DOHH2 (cell line): ENCODE measurements around the gene NME4.

Experiments used
- H3F3A ChIP-seq: fragments of 200-600 bp; sonication (generic), shearing (Covaris generic); 2 replicates; pipeline ENCODE4 v1.6.0; 2016; ENCODE audit warnings: antibody characterized with exemption, mild to moderate bottlenecking; ENCODE audit not compliant: control insufficient read depth, insufficient read depth
- H3K27ac ChIP-seq: fragments of 200-600 bp; sonication (generic); 2 replicates; pipeline ENCODE4 v1.5.1; 2014; ENCODE audit warnings: low read depth, mild to moderate bottlenecking, low read length, moderate library complexity
- H3K27me3 ChIP-seq: fragments of 200-600 bp; sonication (generic); 2 replicates; pipeline ENCODE4 v1.6.1; 2014; ENCODE audit warnings: mild to moderate bottlenecking, low read length, mixed read lengths; ENCODE audit not compliant: control insufficient read depth
- H3K36me3 ChIP-seq: fragments of 200-600 bp; sonication (generic); 2 replicates; pipeline ENCODE4 v1.6.1; 2014; ENCODE audit warnings: mild to moderate bottlenecking, low read length, moderate library complexity, mixed read lengths; ENCODE audit not compliant: control insufficient read depth
- H3K4me1 ChIP-seq: fragments of 200-600 bp; sonication (generic); 2 replicates; pipeline ENCODE4 v1.6.1; 2014; ENCODE audit warnings: mild to moderate bottlenecking, low read length, mixed read lengths; ENCODE audit not compliant: control insufficient read depth
- H3K4me2 ChIP-seq: fragments of 200-600 bp; sonication (generic); 2 replicates; pipeline ENCODE4 v1.6.0; 2014; ENCODE audit warnings: mild to moderate bottlenecking, low read length, moderate library complexity
- H3K4me3 ChIP-seq: fragments of 200-600 bp; sonication (generic); 2 replicates; pipeline ENCODE4 v1.5.1; 2014; ENCODE audit warnings: mild to moderate bottlenecking, low read length, mixed read lengths
- H3K79me2 ChIP-seq: fragments of 200-600 bp; sonication (generic); 2 replicates; pipeline ENCODE4 v1.6.1; 2014; ENCODE audit warnings: mild to moderate bottlenecking, low read length, mixed read lengths; ENCODE audit not compliant: control insufficient read depth
- H3K9me2 ChIP-seq: fragments of 200-600 bp; sonication (generic); replicated peaks from 2 replicates; pipeline ENCODE4 v1.6.1; 2014; ENCODE audit warnings: mild to moderate bottlenecking, low read length, mixed read lengths; ENCODE audit not compliant: control insufficient read depth
- H3K9me3 ChIP-seq: fragments of 200-600 bp; sonication (generic); 2 replicates; pipeline ENCODE4 v1.6.1; 2014; ENCODE audit warnings: antibody characterized with exemption, low read length, mixed read lengths; ENCODE audit not compliant: control insufficient read depth, insufficient read depth
- H4K20me1 ChIP-seq: fragments of 200-600 bp; sonication (generic); 2 replicates; pipeline ENCODE4 v1.6.0; 2014; ENCODE audit warnings: low read depth, mild to moderate bottlenecking, antibody characterized with exemption, low read length, moderate library complexity; ENCODE audit not compliant: control insufficient read depth, insufficient read depth
- EZH2phosphoT487 ChIP-seq: fragments of 200-600 bp; sonication (generic); IDR thresholded peaks from 2 replicates; pipeline ENCODE4 v1.6.1; 2017; ENCODE audit warnings: borderline replicate concordance, mild to moderate bottlenecking, antibody characterized with exemption, low read length, moderate library complexity, mixed read lengths
- TF ChIP-seq, protein P1 (sequence below): fragments of 200-600 bp; sonication (generic); IDR thresholded peaks from one replicate; pipeline ENCODE4 v1.5.1; 2014; ENCODE audit warnings: antibody characterized with exemption, mild to moderate bottlenecking, low read depth, low read length; ENCODE audit not compliant: poor library complexity, severe bottlenecking

The NME4 gene

GRCh38 chr16:430904-431303, 33.9 kb downstream of the NME4 start:
- TF ChIP-seq EZH2phosphoT487: no peak
- TF ChIP-seq, protein P1, sequence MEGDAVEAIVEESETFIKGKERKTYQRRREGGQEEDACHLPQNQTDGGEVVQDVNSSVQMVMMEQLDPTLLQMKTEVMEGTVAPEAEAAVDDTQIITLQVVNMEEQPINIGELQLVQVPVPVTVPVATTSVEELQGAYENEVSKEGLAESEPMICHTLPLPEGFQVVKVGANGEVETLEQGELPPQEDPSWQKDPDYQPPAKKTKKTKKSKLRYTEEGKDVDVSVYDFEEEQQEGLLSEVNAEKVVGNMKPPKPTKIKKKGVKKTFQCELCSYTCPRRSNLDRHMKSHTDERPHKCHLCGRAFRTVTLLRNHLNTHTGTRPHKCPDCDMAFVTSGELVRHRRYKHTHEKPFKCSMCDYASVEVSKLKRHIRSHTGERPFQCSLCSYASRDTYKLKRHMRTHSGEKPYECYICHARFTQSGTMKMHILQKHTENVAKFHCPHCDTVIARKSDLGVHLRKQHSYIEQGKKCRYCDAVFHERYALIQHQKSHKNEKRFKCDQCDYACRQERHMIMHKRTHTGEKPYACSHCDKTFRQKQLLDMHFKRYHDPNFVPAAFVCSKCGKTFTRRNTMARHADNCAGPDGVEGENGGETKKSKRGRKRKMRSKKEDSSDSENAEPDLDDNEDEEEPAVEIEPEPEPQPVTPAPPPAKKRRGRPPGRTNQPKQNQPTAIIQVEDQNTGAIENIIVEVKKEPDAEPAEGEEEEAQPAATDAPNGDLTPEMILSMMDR: no peak
- Histone ChIP-seq H3K79me2 (peaks cover 77% of the 10 kb centered on the region), H3K4me3 (no peak overlapping the region), H3K9me2 (no peaks in the 10 kb centered on the region), H3K36me3 (peaks cover 16% of the 10 kb centered on the region), H3K4me1 (peaks cover 25% of the 10 kb centered on the region), H3K9me3 (no peaks in the 10 kb centered on the region), H3K27me3 (no peaks in the 10 kb centered on the region), H3K27ac (no peak overlapping the region), H3K4me2 (no peak overlapping the region), H3F3A (no peaks in the 10 kb centered on the region), H4K20me1 (peaks cover 8% of the 10 kb centered on the region; the same call in 1 of the 2 replicates)

DNA sequence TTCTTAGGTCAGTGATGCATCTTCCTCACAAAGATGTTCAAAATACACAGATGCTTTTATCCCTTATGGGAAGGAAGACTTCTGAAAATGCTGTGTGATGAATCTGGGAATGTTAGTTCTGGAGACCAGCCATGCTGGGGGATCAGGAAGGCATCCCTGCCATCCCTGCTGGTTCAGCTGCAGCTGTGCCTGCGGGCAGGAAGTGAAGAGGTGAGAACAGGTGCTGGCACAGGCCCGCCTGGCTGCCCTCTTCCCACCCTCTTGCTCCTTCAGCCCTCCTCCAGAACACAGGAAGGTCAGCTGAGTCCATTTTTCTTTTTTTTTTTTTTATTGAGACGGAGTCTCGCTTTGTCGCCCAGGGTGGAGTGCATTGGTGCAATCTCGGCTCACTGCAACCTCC, 43.6 kb downstream of the NME4 start:
- Histone ChIP-seq H3K9me2 (no peaks in the 10 kb centered on the region), H3K27ac (no peak overlapping the region), H3K79me2 (peaks cover 70% of the 10 kb centered on the region), H3K4me3 (no peak overlapping the region), H3K4me2 (no peak overlapping the region), H3F3A (no peaks in the 10 kb centered on the region), H3K36me3 (0 out of 2 replicates have a peak, but pooled peaks cover 2% of the 10 kb centered on the region), H3K9me3 (no peaks in the 10 kb centered on the region), H3K4me1 (peaks cover 14% of the 10 kb centered on the region), H3K27me3 (no peaks in the 10 kb centered on the region), H4K20me1 (peaks cover 15% of the 10 kb centered on the region)
- no peak for TF ChIP-seq EZH2phosphoT487
- TF ChIP-seq, protein P1: no peak

- peaks cover 14% of the 10 kb centered on the region for H3K4me1 ChIP-seq
- H3K4me2 ChIP-seq: no peak overlapping the region
- H3K9me3 ChIP-seq: no peaks in the 10 kb centered on the region
- H3K79me2 ChIP-seq: peaks cover 75% of the 10 kb centered on the region
- TF ChIP-seq EZH2phosphoT487: no peak
- TF ChIP-seq, protein P1: no peak
- no peak overlapping the region for H3K27ac ChIP-seq
- no peak overlapping the region for H3K4me3 ChIP-seq
- H3K27me3 ChIP-seq: no peaks in the 10 kb centered on the region
- H3K9me2 ChIP-seq: no peaks in the 10 kb centered on the region
- peaks cover 15% of the 10 kb centered on the region for H4K20me1 ChIP-seq
- 0 out of 2 replicates have a peak, but pooled peaks cover 2% of the 10 kb centered on the region for H3K36me3 ChIP-seq
- H3F3A ChIP-seq: no peaks in the 10 kb centered on the region
These were observed 44.4 kb downstream of the NME4 start for GRCh38 chr16:441447-441846.

- 0 out of 2 replicates have a peak overlapping the region, but pooled peaks have one; percentile 11 for H3K4me2 ChIP-seq
- no peaks in the 10 kb centered on the region for H3K9me2 ChIP-seq
- no peak for TF ChIP-seq EZH2phosphoT487
- TF ChIP-seq, protein P1: no peak
- H3K27me3 ChIP-seq: no peaks in the 10 kb centered on the region
- H3K27ac ChIP-seq: no peak overlapping the region
- no peak overlapping the region for H3K4me3 ChIP-seq
- H4K20me1 ChIP-seq: peaks cover 15% of the 10 kb centered on the region
- peaks cover 73% of the 10 kb centered on the region for H3K79me2 ChIP-seq
- H3K9me3 ChIP-seq: no peaks in the 10 kb centered on the region
- 0 out of 2 replicates have a peak, but pooled peaks cover 2% of the 10 kb centered on the region for H3K36me3 ChIP-seq
- no peaks in the 10 kb centered on the region for H3F3A ChIP-seq
- peaks cover 14% of the 10 kb centered on the region for H3K4me1 ChIP-seq
These were observed 46.0 kb downstream of the NME4 start for GRCh38 chr16:442976-443375.
